GM18868 (cell line): ENCODE measurements around the gene CPT1C.

Source experiments
- ATAC-seq: cut with Tn5 transposase; IDR thresholded peaks from one replicate; pipeline ENCODE4 v1.9.1; 2021; ENCODE audit warnings: mild to moderate bottlenecking, moderate library complexity; ENCODE audit not compliant: unreplicated experiment

The CPT1C gene

DNA sequence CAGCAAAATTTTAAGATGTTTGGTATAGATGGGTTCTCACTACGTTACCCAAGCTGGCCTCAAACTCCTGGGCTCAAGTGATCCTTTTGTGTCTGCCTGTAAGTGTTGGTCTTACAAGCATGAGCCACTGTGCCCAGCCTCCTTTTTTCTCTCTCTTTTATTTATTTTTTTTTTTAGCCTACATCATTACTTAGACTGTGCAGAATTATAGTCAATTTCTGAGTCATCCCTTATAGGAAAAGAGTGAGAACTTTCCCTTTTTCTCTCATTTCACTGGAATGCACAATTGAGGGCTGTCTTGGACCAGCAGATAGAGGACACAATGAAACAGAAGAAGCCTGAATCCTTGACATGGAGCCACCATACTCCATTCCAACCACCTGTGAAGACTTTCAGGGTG, 58.9 kb downstream of the CPT1C start:
- ATAC-seq: no peak

DNA sequence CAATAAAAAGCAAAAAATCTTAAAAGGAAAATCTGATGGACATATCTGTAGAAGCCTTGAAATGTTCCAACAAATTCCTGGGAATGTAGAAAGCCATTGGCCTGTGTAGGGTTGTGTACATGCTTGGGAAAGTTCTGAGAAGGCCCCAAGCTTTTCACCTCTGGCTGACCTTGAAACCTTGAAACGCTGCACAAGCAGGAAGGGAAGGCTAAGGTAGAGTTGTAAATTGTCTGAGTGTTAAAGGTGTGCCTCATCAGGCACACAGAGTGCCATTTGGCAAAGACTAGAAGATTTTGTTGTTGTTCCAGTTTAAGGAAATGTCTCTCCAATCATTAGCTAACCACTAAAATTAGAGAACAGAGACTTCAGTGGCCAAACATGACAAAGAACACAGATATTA, 61.8 kb downstream of the CPT1C start:
- no peak for ATAC-seq

DNA sequence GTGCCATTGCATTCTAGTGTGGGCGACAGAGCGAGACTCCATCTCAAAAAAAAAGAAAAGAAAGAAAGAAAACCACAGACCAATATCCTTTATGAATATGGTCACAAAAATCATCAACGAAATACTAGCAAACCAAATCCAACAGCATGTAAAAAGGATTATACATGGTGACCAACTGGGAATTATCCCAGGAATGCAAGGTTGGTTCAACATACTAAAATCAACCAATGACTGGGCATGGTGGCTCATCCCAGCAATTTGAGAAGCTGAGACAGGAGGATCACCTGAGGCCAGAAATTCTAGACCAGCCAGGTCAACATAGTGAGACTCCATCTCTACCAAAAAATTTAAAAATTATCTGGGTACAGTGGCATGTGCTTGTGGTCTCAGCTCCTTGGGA, 65.0 kb downstream of the CPT1C start:
- ATAC-seq: no peak

DNA sequence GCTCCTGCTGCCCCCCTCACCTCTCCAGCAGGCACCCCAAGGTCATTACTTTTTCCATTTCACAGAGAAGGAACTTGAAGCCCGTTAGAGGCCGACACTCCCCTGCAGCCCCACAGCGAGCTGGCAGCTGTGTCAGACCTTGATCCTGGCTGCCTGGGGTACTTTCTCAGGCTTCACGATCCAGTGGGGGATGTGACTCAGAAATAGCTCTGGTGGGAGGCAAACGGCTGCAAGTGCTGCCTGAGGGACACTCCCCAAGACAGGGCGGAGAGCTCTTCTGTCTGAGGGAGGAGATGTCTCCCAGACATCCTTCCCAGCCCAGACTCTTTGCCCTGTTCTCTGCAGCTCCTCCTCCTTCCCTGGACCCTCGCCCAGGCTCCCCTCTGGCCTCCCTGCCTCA, 67.4 kb downstream of the CPT1C start:
- no peak for ATAC-seq

DNA sequence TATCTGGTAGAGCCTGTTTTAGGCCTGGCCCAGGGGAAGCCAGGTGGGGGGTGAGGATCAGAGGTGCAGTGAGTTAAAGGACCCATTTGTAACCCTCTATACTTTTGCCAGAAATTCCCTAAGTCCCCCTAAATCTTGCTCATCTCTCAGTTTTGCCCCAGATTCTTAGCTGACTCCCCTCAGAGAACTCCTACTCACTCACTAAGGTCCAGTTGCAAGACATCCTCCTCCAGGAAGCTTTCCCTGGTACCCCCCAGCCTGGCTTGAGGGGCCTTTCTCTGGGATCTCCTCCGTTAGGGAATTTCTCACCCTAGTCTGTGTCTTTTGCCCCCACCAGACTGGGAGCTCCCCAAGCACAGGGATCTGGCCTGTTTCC, 70.3 kb downstream of the CPT1C start:
- ATAC-seq: no peak

DNA sequence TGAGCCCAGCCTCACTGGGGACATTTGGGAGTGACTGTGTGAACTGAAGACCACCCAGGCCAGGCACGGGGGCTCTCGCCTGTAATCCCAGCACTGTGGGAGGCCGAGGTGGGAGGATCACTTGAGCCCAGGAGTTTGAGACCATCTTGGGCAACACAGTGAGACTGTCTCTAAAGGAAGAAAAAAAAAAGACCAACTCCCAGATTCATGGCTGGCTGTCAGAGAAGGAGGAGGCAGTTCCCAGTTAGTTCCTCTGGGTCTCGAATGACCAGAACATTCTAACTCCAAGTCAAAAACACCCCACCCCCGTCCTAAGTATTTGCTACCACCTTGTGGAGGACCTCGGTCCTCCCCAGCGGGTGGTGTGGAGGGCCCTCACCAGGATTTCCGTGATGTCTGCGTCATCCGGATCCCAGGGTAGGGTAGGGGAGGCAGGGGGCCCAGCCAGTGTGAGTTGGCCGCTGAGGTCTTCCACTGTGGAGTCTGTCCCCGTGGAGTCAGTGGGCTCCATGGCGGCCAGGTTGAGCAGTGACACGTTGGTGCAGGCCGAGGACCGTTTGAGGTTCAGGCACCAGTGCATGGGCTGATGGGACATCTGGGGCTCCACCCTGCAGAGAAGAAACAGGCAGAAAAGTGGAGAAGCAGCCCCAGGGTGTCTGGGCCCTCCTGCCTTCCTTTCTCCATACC, 70.9 kb downstream of the CPT1C start:
- ATAC-seq: no peak

DNA sequence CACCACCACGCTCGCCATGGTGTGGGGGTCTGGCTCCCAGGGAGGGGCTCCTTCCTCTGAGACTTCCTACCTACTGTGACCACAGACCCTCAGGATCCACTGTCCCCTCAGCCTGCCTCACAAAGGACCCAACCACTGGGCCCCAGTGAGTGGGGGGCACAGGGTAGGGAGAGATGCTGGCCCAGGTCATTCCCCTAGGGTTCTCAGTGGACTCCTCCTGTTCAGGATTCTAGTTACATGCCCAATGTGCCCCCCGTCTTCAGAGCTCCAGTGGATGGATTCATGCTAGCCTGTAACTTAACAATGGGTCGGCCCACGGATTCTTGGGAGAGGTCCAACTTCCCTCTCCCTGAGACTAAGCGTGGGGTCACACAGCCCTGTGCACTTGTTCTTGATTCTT, 72.3 kb downstream of the CPT1C start, which contains the start of gene TSKS:
TSKS (minus strand) TSS at position 77 of the 400 bp plus-strand sequence; CDS start at position 18, 59 bp downstream.
- no peak for ATAC-seq
